H9 (cell line): ENCODE data around the gene NEK4. TPM values are rescaled to one million over a fixed set of nuclear protein-coding genes. Genes with fewer than 3 reads are reported as not detected.

Source experiments
- DNase-seq: peaks from one replicate; pipeline ENCODE4 v3.0.0-alpha.2; 2017
- H2AFZ ChIP-seq: one replicate; pipeline ENCODE4 v1.6.1; 2013; ENCODE audit warnings: mild to moderate bottlenecking, low read length, control low read depth, moderate library complexity
- H2AK5ac ChIP-seq: 2 replicates; pipeline ENCODE4 v1.6.1; 2013; ENCODE audit warnings: low read length, control low read depth, mixed read lengths; ENCODE audit not compliant: insufficient read length
- H2BK120ac ChIP-seq: one replicate; pipeline ENCODE4 v1.6.1; 2013; ENCODE audit warnings: low read depth, mild to moderate bottlenecking, low read length, control low read depth, inconsistent platforms; ENCODE audit not compliant: poor library complexity, severe bottlenecking
- H2BK12ac ChIP-seq: 2 replicates; pipeline ENCODE4 v1.6.1; 2013; ENCODE audit warnings: low read length, control low read depth, mixed read lengths, low read depth; ENCODE audit not compliant: insufficient read length
- H2BK15ac ChIP-seq: 2 replicates; pipeline ENCODE4 v1.6.1; 2013; ENCODE audit warnings: low read depth, low read length, control low read depth
- H2BK20ac ChIP-seq: one replicate; pipeline ENCODE4 v1.6.1; 2013; ENCODE audit warnings: low read depth, mild to moderate bottlenecking, low read length, control low read depth, inconsistent platforms; ENCODE audit not compliant: poor library complexity, severe bottlenecking
- H2BK5ac ChIP-seq: 2 replicates; pipeline ENCODE4 v1.6.1; 2013; ENCODE audit warnings: low read length, control low read depth, mixed read lengths; ENCODE audit not compliant: insufficient read length
- H3K14ac ChIP-seq: 2 replicates; pipeline ENCODE4 v1.6.1; 2013; ENCODE audit warnings: low read length, control low read depth; ENCODE audit not compliant: insufficient read depth
- H3K18ac ChIP-seq: 2 replicates; pipeline ENCODE4 v1.6.1; 2013; ENCODE audit warnings: low read depth, mild to moderate bottlenecking, mixed read lengths, low read length, control low read depth; ENCODE audit not compliant: insufficient read length
- H3K23ac ChIP-seq: 2 replicates; pipeline ENCODE4 v1.6.1; 2013; ENCODE audit warnings: low read length, control low read depth, mixed read lengths, low read depth; ENCODE audit not compliant: insufficient read length
- H3K23me2 ChIP-seq: 2 replicates; pipeline ENCODE4 v1.6.1; 2013; ENCODE audit warnings: low read depth, mild to moderate bottlenecking, mixed read lengths, low read length, control low read depth; ENCODE audit not compliant: insufficient read length, poor library complexity, severe bottlenecking
- H3K27ac ChIP-seq: 2 replicates; pipeline ENCODE4 v1.5.1; 2013; ENCODE audit warnings: low read length, control low read depth, mixed read lengths, low read depth; ENCODE audit not compliant: insufficient read length
- H3K27me3 ChIP-seq: 2 replicates; pipeline ENCODE4 v1.6.1; 2013; ENCODE audit warnings: low read length, control low read depth, inconsistent platforms; ENCODE audit not compliant: insufficient read depth
- H3K4ac ChIP-seq: 2 replicates; pipeline ENCODE4 v1.6.1; 2013; ENCODE audit warnings: low read depth, mild to moderate bottlenecking, control low read depth, inconsistent platforms, low read length, moderate library complexity
- H3K4me1 ChIP-seq: 2 replicates; pipeline ENCODE4 v1.6.1; 2013; ENCODE audit warnings: low read length, control low read depth, inconsistent platforms; ENCODE audit not compliant: insufficient read depth
- H3K4me2 ChIP-seq: 2 replicates; pipeline ENCODE4 v1.6.1; 2013; ENCODE audit warnings: low read length, control low read depth, mixed read lengths; ENCODE audit not compliant: insufficient read length, insufficient read depth
- H3K56ac ChIP-seq: 2 replicates; pipeline ENCODE4 v1.6.1; 2013; ENCODE audit warnings: low read depth, mild to moderate bottlenecking, mixed read lengths, low read length, control low read depth; ENCODE audit not compliant: insufficient read length
- H3K79me1 ChIP-seq: 2 replicates; pipeline ENCODE4 v1.6.1; 2013; ENCODE audit warnings: low read depth, mild to moderate bottlenecking, moderate library complexity, low read length, control low read depth, inconsistent platforms; ENCODE audit not compliant: insufficient read depth, poor library complexity, severe bottlenecking
- H3K79me2 ChIP-seq: 2 replicates; pipeline ENCODE4 v1.6.1; 2013; ENCODE audit warnings: low read length, control low read depth, inconsistent platforms; ENCODE audit not compliant: insufficient read depth
- H3K9ac ChIP-seq: 2 replicates; pipeline ENCODE4 v1.6.1; 2013; ENCODE audit warnings: low read length, control low read depth, mixed read lengths; ENCODE audit not compliant: insufficient read length; ENCODE audit errors: extremely low read depth
- H3K9me3 ChIP-seq: one replicate; pipeline ENCODE4 v1.6.1; 2013; ENCODE audit warnings: low read depth, low read length, inconsistent platforms; ENCODE audit not compliant: control insufficient read depth
- H3T11ph ChIP-seq: one replicate; pipeline ENCODE4 v1.6.1; 2013; ENCODE audit warnings: mild to moderate bottlenecking, low read length, control low read depth, inconsistent platforms
- H4K20me1 ChIP-seq: one replicate; pipeline ENCODE4 v1.6.1; 2013; ENCODE audit not compliant: control insufficient read depth, insufficient read length, insufficient read depth
- H4K5ac ChIP-seq: 2 replicates; pipeline ENCODE4 v1.6.1; 2013; ENCODE audit warnings: low read depth, mild to moderate bottlenecking, mixed read lengths, low read length, control low read depth; ENCODE audit not compliant: insufficient read length
- H4K8ac ChIP-seq: replicated peaks from 2 replicates; pipeline ENCODE4 v1.6.1; 2013; ENCODE audit warnings: low read length, control low read depth, mixed read lengths, low read depth; ENCODE audit not compliant: insufficient read length
- H4K91ac ChIP-seq: 2 replicates; pipeline ENCODE4 v1.6.1; 2013; ENCODE audit warnings: low read depth, mild to moderate bottlenecking, moderate library complexity, mixed read lengths, low read length, control low read depth; ENCODE audit not compliant: insufficient read length
- H3K27ac Mint-ChIP-seq, 3 experiments: 2 replicates in 2 of 3; 3 replicates in 1 of 3; pipeline ENCODE4 v1.8.0; 2020 to 2021; ENCODE audit warnings: mixed read lengths in 3 of 3, mild to moderate bottlenecking in 1 of 3, moderate library complexity in 1 of 3
- H3K27me3 Mint-ChIP-seq: 2 replicates; pipeline ENCODE4 v1.8.0; 2021; ENCODE audit warnings: low read depth, mild to moderate bottlenecking, moderate library complexity, mixed read lengths
- H3K36me3 Mint-ChIP-seq, 3 experiments: 2 replicates in 2 of 3; 3 replicates in 1 of 3; pipeline ENCODE4 v1.8.0; 2020 to 2021; ENCODE audit warnings: low read depth in 3 of 3, mixed read lengths in 3 of 3; ENCODE audit not compliant: insufficient read depth in 1 of 3
- H3K4me1 Mint-ChIP-seq, 2 experiments: 2 replicates each; pipeline ENCODE4 v1.8.0; 2020; ENCODE audit warnings: mixed read lengths in 2 of 2
- H3K4me3 Mint-ChIP-seq, 2 experiments: 2 replicates in 1 of 2; 3 replicates in 1 of 2; pipeline ENCODE4 v1.8.0; 2020 to 2021; ENCODE audit warnings: mild to moderate bottlenecking in 2 of 2, mixed read lengths in 2 of 2, moderate library complexity in 1 of 2
- H3K9me3 Mint-ChIP-seq, 2 experiments: 2 replicates in 1 of 2; 3 replicates in 1 of 2; pipeline ENCODE4 v1.8.0; 2020; ENCODE audit warnings: mild to moderate bottlenecking in 2 of 2, mixed read lengths in 2 of 2, moderate library complexity in 1 of 2
- CTCF ChIP-seq: fragments of 200-600 bp; sonication (generic); conservative IDR thresholded peaks from 3 replicates; pipeline ENCODE4 v1.8.0; 2021; ENCODE audit warnings: antibody characterized with exemption, mild to moderate bottlenecking
- WGBS: extraction: QIAGEN DNeasy Blood & Tissue Kit; methylation state at CpG from one replicate; pipeline ENCODE4 v1.1.7; 2013; ENCODE audit warnings: missing lambda C conversion rate, low lambda C conversion rate, mixed read lengths; ENCODE audit not compliant: insufficient read length; ENCODE audit errors: extremely low coverage; 5-methylcytosine and 5-hydroxymethylcytosine counted together
- total RNA-seq: library from RNA; stranded (reverse); gene quantifications from 2 replicates; pipeline ENCODE4 v1.2.1, GENCODE V29; 2021

Gene NEK4
- total RNA-seq, 1 experiment from 2014 or later, result 36.0 TPM

- Histone ChIP-seq H2AK5ac (no peak overlapping the region), H3K4me1 (no peaks in the 10 kb centered on the region; the same call in 1 of the 2 replicates), H3T11ph (no peak overlapping the region), H2BK12ac (no peak overlapping the region), H3K9me3 (no peaks in the 10 kb centered on the region), H4K5ac (no peak overlapping the region), H3K27me3 (no peaks in the 10 kb centered on the region), H2BK15ac (no peak overlapping the region), H2BK20ac (no peak overlapping the region), H3K79me1 (no peaks in the 10 kb centered on the region), H3K9ac (no peak overlapping the region), H3K4ac (no peak overlapping the region), H4K20me1 (no peaks in the 10 kb centered on the region), H2BK120ac (no peak overlapping the region), H3K23ac (no peak overlapping the region), H3K79me2 (peaks cover 3% of the 10 kb centered on the region; the same call in 1 of the 2 replicates), H2AFZ (no peak overlapping the region), H4K91ac (no peak overlapping the region), H3K18ac (no peak overlapping the region), H2BK5ac (no peak overlapping the region), H3K56ac (no peak overlapping the region), H3K4me2 (no peak overlapping the region), H3K14ac (no peak overlapping the region), H3K23me2 (peaks cover 16% of the 10 kb centered on the region), H3K27ac (no peak overlapping the region), H4K8ac (no peak overlapping the region)
- H3K4me3 Mint-ChIP-seq, result no peak overlapping the region
- DNase-seq, result no peak
- H3K9me3 Mint-ChIP-seq, result no peaks in the 10 kb centered on the region; a peak in 1 of 5 replicates
- TF ChIP-seq CTCF, result no peak
- H3K36me3 Mint-ChIP-seq, result peaks cover 10 to 24% (median 20%) of the 10 kb centered on the region in 3 experiments; a peak in 6 of 7 replicates
- no peaks in the 10 kb centered on the region for H3K27me3 Mint-ChIP-seq
- no CpG with 5 or more reads among the region's 2 CpGs for WGBS
- no peak overlapping the region for H3K27ac Mint-ChIP-seq
- H3K4me1 Mint-ChIP-seq, result peaks cover 9 to 12% of the 10 kb centered on the region in 2 experiments
Observed at GRCh38 chr3:52710512-52710911, 60.2 kb downstream of the NEK4 start.
